Stimulated activated CD8-positive, alpha-beta memory T cell treated with anti-CD3 and anti-CD28 coated beads, Interleukin-4, amount 100 ng/mL, for 24 hours (primary cell): Measurements from ENCODE around the gene LMAN2L.
"Not testable (repeated sequence)": the region's sequence is repeated elsewhere in the genome, so short reads cannot be mapped to it uniquely, and the experiment has no call there.

Experiments used
- DNase-seq: peaks from one replicate; pipeline ENCODE4 v3.0.0-alpha.2; 2020; ENCODE audit warnings: low read depth

LMAN2L gene

DNA sequence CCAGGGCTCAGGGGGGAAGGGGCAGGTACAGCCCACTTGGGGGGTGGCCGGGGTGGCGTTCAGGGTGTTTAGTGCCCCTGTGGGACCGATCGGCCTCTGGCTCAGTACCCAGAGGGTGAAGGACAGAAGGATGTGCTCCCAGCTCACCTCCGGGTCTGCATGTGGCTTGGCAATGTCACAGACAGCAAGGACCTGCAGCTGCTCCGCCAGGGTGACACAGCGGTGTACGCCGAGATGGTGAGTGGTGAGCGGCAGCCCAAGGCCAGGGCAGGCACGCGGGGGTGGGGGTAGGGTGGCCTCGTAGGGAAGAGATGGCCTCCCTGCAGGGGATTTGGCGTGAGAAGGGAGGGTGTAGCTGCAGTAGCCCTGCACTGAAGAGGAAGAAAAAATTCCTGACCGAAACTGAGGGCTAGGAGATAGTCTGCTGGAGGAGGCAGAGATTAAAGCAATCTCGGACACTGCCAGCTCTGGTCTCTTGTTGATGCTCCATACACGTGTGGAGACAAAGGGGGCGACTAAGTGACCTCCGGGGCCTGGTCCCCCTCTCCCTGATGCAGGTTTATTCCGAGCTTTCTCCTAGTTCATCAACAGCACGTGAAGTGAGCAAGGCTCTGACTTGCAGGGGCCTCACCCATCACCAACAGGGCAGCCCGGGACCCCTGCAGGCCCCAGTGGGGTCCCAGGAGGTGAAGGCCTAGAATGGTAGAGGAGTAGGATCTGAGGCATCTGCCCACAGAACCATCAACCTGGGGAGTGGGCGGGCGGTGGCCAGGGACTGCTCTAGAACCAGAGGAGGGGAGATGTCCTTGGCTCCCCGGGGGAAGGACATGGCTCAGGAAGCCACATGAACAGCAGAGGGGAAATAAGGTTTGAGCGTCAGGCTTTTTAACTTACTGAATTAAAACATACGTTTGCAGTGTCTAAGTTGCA lies 51.9 kb downstream of the LMAN2L start:
- DNase-seq, result no peak

DNA sequence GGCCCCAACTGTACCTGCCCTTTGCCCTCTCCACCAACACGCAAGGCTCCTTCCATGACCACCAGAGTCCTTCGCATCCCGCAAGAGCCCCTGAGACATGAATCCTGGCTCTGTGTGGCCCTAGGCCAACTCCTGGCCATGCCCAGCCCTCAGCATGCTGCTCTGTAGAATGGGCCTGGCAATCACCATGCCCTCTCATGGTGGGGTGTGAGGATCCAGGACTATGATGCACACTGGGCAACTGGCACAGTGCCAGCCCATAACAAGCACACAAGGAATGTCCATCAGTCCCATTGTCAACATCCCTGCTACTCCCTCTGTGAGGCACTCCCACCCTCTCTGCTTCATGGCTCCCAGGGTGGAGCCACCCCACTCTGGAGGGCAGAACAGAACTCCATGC lies 52.6 kb downstream of the LMAN2L start:
- DNase-seq, result no peak

DNA sequence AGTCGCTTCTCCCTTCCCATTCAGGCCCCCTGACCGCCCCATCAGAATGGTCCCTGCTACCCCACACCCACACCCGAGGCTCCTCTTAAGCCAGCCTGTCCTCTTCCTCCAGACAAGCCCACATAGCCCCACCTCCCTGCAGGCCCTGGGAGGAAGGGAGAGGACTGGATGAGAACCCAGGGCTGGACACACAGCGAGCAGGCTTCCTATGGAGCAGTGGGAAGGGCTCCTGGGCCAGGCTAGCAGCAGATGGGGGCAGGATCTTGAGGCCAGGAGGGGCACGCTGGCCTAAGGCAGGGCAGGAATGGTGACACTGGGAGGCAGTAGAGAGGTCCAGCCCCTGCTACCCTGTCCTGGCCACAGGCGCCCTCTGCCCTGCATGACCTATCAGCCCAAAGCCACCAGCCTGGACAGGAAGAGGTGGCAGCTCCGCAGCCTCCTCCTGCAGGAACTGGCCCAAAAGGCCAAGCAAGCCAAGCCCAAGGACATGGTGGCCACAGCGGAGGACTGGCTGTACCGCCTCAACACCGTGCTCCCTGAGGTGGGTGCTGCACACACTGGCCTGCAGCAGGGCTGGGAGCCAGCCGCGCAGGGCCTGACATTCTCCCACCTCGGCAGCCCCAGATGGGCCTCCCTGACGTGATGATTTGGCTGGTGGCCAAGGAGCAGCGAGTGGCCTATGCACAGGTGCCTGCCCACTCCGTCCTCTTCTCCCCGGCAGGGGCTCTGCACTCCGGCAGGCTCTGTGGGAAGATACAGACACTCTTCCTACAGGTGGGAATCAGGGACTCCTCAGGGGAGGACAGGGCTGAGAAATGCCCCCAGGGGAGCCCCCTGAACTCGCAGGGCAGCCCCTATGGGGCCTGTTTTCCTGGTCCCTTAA lies 54.0 kb downstream of the LMAN2L start:
- DNase-seq, result no peak

DNA sequence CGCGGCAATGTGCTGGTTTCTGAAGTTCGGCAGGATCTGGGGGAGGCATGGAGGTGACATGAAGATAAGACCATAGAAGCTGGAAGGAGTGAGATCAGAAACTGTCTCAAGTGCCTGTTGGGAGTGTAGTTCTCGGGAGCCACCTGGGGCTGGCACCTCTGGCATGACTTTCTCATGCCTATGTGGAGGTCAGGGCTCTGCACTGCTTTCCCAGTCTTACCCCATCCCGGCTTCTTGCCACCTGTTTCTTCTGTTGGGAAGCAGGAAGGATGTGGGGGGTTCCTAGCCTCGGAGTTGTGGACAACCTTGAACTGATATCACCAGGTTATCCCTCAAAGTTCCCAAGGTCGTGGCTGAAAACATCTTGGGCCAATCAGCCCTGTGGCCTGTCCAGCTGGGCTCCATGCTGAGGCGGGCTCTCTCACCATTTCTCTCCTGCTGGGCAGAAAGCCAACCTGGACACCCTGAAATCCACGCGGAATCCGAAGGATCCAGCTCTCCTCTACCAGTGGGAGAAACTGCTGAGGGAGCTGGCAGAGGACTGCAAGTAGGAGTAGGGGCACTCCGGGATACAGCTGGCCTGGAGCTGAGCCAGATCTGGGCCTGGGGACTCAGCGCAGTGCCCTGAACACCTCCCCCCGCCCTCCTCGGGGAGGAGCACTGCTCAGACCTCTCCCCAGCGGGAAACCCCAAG lies 54.8 kb downstream of the LMAN2L start:
- no peak for DNase-seq

DNA sequence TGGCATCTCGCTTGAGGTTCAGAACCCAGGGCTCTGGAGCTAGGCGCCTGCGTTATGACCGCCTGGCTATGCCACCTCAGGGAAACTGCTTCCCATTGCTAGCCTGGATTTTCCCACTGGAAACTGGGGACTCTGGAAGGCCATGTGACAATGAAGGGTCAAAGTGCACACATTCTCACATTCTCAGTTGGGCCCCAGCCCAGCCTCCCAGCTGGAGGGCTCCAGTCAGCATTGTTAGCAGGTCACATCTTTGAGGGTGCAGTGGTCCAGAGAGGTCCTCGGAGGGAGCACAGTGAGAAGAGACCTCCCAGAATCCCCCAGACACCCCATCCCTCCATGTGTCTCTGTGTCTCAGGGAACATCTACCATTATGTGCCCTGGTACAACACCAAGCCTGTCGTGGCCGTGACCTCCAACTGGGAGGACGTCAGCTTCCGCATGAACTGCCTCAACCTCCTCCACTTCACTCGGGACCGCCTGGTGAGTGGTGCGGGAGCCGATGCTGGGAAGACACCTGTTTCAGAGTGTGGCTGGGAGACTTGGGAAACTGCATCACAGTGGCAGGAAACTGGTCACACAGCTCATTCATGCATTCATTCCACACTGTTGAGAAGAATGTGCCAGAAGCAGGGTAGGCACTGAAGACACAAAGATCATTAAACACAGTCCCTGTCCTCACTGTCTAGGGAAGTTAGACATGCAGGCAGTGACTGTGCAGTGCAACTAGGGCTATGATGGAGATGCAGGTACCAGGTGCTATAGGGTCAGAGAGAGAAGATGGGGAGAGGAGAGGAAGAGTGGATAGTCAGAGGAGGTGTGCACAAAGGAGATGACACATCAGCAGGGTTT lies 55.7 kb downstream of the LMAN2L start:
- no peak for DNase-seq

DNA sequence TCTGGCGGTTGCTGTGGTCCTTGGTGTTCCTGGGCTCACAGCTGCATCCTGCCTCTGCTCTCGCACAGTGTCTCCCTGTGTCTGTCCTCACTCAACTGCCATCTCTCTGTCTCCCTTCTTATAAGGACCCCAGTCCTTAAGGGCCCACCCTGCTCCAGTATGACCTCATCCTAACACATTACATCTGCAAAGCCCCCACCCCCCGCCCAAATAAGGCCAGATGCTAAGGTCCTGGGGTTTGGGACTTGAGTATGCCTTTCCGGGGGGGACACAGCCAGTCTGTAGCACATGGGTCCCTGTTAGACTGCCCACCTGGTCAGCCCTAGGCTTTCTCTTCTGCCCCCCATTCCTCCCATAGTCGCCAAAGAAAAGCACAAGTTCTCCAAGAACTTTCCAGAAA lies 56.6 kb downstream of the LMAN2L start:
- no peak for DNase-seq

- no peak for DNase-seq
Observed at GRCh38 chr2:96681540-96681939, 58.3 kb downstream of the LMAN2L start.

DNA sequence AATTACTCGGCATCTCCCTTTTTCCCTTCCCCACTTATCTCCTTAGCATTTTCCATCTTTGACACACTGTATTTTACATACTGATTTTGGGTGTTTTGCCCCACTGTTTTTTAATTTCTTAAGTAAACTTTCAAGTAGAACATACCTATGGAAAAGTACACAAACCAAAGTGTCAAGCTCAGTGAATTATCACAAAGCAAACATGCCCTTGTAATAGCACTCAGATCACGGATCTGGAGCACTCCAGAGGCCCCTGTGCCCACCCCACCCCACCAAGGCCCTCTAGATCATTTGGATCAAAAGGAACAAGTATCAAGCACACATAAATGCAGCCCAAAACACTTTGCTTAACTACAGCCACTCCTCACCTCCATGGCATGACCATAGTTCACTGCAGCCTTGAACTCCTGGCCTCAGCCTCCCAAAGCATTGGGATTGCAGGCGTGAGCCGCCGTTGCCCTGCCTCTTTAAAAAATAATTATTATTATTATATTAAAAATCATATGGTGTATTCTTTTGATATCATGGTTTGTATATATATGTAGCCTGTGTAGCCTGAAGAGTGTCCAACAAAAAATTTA lies 59.2 kb downstream of the LMAN2L start:
- no peak for DNase-seq

DNA sequence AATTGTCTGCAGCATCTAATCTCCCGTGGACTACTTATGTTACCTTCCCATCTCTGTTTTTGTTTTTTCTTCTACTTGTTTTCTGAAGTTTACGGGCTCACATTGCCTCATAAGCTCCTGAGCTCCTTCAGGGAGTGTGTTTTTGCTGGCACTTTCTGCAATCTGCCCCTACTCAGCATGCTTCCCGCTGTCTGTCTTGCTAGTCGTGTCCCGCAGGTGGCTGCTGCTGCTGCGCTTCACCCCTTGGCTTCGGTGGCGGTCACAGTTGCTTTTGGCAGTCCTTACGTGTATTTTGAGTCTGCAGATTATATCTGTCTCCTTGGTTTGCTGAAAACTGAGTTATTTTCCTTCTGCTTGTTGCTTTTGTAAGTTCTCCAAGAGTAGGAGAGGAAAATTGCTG lies 60.0 kb downstream of the LMAN2L start:
- DNase-seq, result no peak

- no peak for DNase-seq
Observed at GRCh38 chr2:96669539-96670215, 70.2 kb downstream of the LMAN2L start.

DNA sequence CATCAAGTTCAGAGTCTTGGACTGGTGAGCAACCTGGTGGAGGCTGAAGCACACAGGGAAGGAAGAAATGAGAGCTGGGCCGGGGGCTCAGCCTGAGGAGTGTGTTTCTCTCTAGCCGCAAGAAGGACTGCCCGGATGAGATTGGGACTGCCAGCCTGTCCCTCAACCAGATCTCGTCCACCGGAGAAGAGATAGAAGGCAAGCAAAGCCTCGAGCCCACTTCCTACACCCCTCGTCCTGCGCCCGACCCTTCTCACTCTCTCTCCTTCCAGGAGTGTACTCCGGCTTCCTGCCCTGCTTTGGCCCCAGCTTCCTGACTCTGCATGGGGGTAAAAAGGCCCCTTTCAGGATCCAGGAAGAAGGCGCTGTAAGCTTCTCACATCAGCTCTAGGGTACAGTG lies 71.1 kb downstream of the LMAN2L start:
- DNase-seq, result no peak

DNA sequence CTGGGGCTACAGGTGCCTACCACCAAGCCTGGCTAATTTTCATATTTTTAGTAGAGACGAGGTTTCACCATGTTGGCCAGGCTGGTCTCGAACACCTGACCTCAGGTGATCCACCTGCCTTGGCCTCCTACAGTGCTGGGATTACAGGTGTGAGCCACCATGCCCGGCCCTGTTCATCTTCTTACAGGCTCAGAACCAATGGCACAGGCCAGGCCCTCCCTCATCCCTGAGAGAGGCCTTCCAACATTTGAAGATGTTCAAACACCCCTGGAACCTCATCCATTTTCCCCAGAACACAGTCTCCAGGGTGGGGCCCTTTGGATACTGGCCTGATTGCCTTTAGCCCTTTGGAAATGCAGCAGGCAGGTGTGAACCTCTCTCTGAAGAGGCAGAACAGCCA lies 74.1 kb downstream of the LMAN2L start:
- DNase-seq, result not testable (repeated sequence)

GRCh38 chr2:96665083-96665569 lies 74.7 kb downstream of the LMAN2L start:
- no peak for DNase-seq

DNA sequence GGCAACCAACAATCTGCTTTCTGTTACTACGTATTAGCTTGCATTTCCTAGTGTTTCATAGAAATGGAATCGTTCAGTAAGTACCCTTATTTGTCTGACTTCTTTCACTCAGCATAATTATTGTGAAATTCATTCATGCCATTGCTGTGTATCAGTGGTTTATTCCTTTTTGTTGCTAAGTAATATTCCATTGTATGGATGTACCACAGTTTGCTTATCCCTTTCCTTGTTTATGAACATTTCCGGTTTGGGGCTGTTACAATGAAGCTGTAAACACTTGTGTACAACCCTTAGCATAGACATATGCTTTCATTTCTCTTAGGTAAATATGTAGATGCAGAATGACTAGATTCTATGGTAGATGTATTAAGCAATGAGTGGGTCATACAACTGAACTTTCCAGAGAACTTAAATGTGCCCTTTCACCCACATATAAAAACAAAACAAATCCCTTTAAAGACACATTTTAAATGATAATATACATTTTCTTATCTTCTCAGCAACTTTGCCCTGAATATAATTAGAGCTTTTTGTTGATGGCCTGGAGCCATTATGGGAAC lies 75.4 kb downstream of the LMAN2L start:
- DNase-seq, result no peak

DNA sequence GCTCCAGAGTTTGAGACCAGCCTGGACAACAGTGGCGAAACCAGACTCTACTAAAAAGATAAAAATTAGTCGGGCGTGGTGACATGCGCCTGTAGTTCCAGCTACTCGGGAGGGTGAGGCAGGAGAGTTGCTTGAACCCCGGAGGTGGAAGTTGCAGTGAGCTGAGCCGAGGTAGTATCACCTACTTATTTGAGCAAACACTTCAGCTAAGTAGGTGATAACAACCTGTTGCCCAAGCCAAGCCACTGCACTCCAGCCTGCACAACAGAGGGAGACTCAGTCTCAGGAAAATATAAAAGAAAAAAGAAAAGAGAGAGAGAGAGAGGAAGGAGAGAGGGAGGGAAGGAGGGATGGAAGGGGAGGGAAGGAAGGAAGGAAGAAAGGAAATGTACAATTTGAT lies 76.0 kb downstream of the LMAN2L start:
- no peak for DNase-seq

GRCh38 chr2:96663177-96663576 lies 76.7 kb downstream of the LMAN2L start:
- DNase-seq, result no peak

GRCh38 chr2:96662360-96662759 lies 77.5 kb downstream of the LMAN2L start:
- no peak for DNase-seq

DNA sequence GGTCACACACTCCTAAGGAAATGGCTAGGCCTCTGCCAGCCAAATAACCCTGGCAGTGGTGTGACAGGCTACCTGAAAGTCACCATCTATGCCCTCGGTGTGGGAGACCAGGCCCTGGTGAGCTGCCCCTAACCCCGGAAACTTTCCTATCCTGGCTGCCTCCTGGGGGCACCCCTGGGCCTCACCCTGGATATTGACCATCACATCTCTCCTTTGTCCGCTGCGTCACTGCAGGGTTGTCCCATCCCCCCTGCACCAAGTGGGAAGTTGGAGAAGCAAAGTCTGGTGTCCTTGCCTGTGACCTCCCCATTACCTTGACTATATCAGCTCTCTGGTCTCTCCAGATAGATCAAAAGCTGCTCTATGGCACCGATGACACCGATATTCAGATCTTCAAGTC lies 78.5 kb downstream of the LMAN2L start:
- DNase-seq, result no peak

GRCh38 chr2:96656540-96656939 lies 83.3 kb downstream of the LMAN2L start:
- DNase-seq, result no peak
